Naive thymus-derived CD4-positive, alpha-beta T cell (primary cell): ENCODE data around the gene NUP153. TPM values are rescaled to one million over a fixed set of nuclear protein-coding genes. Genes with fewer than 3 reads are reported as not detected.
"Not testable (repeated sequence)": the region's sequence is repeated elsewhere in the genome, so short reads cannot be mapped to it uniquely, and the experiment has no call there.

Experiments
- ATAC-seq: fragments of 150-1000 bp; cut with Tn5 transposase; 2 replicates; pipeline ENCODE4 v1.10.0; 2021; ENCODE audit warnings: mild to moderate bottlenecking, moderate library complexity
- CTCF ChIA-PET: fragments of 350-600 bp; sonication (Branson Sonifier 250); formaldehyde crosslinking; loops from one replicate; lab custom pipeline; 2021; ENCODE audit warnings: antibody characterized with exemption; lab: Charles Lee
- POLR2A ChIA-PET: fragments of 350-600 bp; sonication (Branson Sonifier 250); formaldehyde crosslinking; loops from one replicate; lab custom pipeline; 2021; ENCODE audit warnings: antibody characterized with exemption, inconsistent platforms; lab: Charles Lee
- DNase-seq, 9 donors: peaks; one replicate each; pipeline versions ENCODE4 v3.0.0 to v3.0.0-alpha.2; 2020 to 2022; ENCODE audit warnings: mixed read lengths in 1 of 9
- H3K27ac ChIP-seq: one replicate; pipeline ENCODE4 v1.7.0; 2013; ENCODE audit warnings: mild to moderate bottlenecking, low read depth, low read length, moderate library complexity
- H3K27me3 ChIP-seq, 2 donors: one replicate each; pipeline ENCODE4 v1.7.0; 2013; ENCODE audit warnings: low read length in 2 of 2, mild to moderate bottlenecking in 2 of 2, moderate library complexity in 2 of 2; ENCODE audit not compliant: control insufficient read depth in 2 of 2, insufficient read depth in 2 of 2
- H3K36me3 ChIP-seq, 3 experiments: 1 replicate in 2 of 3; 2 replicates in 1 of 3; pipeline ENCODE4 v1.7.0; 2013; ENCODE audit warnings: low read length in 3 of 3, mild to moderate bottlenecking in 3 of 3, moderate library complexity in 1 of 3; ENCODE audit not compliant: insufficient read depth in 3 of 3, control insufficient read depth in 2 of 3
- H3K4me1 ChIP-seq, 2 donors: one replicate each; pipeline ENCODE4 v1.7.0; 2013; ENCODE audit warnings: low read length in 2 of 2, mild to moderate bottlenecking in 2 of 2, moderate library complexity in 1 of 2; ENCODE audit not compliant: control insufficient read depth in 2 of 2, insufficient read depth in 2 of 2
- H3K4me3 ChIP-seq: 2 replicates; pipeline ENCODE4 v1.7.0; 2013; ENCODE audit warnings: mild to moderate bottlenecking, low read length
- H3K9me3 ChIP-seq, 3 experiments: 1 replicate in 2 of 3; 2 replicates in 1 of 3; pipeline ENCODE4 v1.7.0; 2013; ENCODE audit warnings: low read length in 3 of 3; ENCODE audit not compliant: control insufficient read depth in 2 of 3
- H3K27ac Mint-ChIP-seq, 9 donors: one replicate each; pipeline ENCODE4 v1.8.0; 2020 to 2022; ENCODE audit warnings: mixed read lengths in 9 of 9, mild to moderate bottlenecking in 8 of 9, moderate library complexity in 5 of 9, inconsistent platforms in 2 of 9
- H3K27me3 Mint-ChIP-seq, 5 donors: one replicate each; pipeline ENCODE4 v1.8.0; 2021 to 2022; ENCODE audit warnings: mixed read lengths in 5 of 5, mild to moderate bottlenecking in 1 of 5
- H3K36me3 Mint-ChIP-seq, 5 donors: one replicate each; pipeline ENCODE4 v1.8.0; 2020 to 2022; ENCODE audit warnings: mixed read lengths in 5 of 5, mild to moderate bottlenecking in 3 of 5, inconsistent platforms in 1 of 5
- H3K4me1 Mint-ChIP-seq, 7 donors: one replicate each; pipeline ENCODE4 v1.8.0; 2020 to 2022; ENCODE audit warnings: mixed read lengths in 7 of 7, mild to moderate bottlenecking in 3 of 7, inconsistent platforms in 1 of 7
- H3K4me3 Mint-ChIP-seq, 10 donors: one replicate each; pipeline ENCODE4 v1.8.0; 2020 to 2022; ENCODE audit warnings: mild to moderate bottlenecking in 10 of 10, mixed read lengths in 10 of 10, moderate library complexity in 6 of 10, inconsistent platforms in 2 of 10
- H3K9me3 Mint-ChIP-seq, 11 donors: one replicate each; pipeline ENCODE4 v1.8.0; 2020 to 2022; ENCODE audit warnings: mixed read lengths in 11 of 11, mild to moderate bottlenecking in 4 of 11, inconsistent platforms in 1 of 11, moderate library complexity in 1 of 11
- intact Hi-C, 2 donors: fragments of 100-400 bp; cut with micrococcal nuclease; formaldehyde crosslinking; loops; one replicate each; pipeline ENCODE4 v1.15.1; 2023
- polyA plus RNA-seq, 2 donors: library from polyadenylated mRNA; unstranded; fragments of 300-500 nt; fragmentation: Illumina TruSeq; gene quantifications; one replicate each; pipeline ENCODE4 v1.2.3, GENCODE V29; 2021
- total RNA-seq, 6 experiments: library from RNA in 5 of 6; stranded (reverse) in 5 of 6; gene quantifications; 1 replicate in 5 of 6; 2 replicates in 1 of 6; pipeline ENCODE4 v1.2.3 and lab custom pipeline; 2021 to 2026

NUP153 gene
- total and polyA plus RNA-seq, 7 experiments from 2014 or later: 2.5 to 90.9 (median 48.7) TPM

DNA sequence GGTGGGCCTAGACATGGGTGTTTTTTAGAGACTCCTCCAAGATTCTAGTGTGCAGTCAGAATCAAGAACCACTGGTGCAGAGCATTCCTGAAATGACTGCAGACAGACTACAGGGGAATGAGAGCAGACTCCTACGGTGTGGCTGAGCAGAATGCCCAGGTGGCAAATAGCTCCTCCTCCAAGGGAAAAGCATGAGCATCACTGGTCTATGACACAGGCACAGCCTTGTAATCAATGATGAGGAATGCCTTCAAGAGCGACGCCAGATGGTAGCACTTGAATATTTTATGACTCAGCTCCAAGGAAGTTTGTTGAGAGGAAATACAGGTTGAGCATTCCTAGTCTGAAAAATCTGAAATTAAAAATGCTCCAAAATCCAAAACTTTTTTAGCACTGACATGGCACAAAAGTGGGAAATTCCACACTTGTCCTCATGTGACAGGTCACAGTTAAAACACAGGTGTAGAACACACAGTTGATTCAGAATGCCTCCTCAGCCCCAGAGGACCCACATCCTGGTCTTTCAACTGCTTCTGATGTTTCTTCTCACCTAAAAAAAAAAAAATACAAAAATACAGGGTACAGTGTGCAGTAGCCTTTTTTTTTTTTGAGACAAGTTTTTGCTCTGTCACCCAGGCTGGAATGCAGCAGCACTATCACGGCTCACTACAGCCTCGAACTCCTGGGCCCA, 117.2 kb downstream of the NUP153 start:
- peak overlapping the region in 8 of 10 donors; percentile 39 to 74 (median 52) for H3K4me3 Mint-ChIP-seq
- no peaks in the 10 kb centered on the region for H3K27me3 ChIP-seq
- ChIA-PET CTCF (interaction anchor here (2.5 kb wide), 1 partner anchor 11 kb away, joined by 13 read pairs; the partner anchor contains the start of gene FAM8A1), POLR2A (interaction anchor here (0.6 to 4.7 kb wide), 6 partner anchors 11 to 117 kb away, joined by 3 to 55 read pairs (median 3); partner anchors contain the start of genes FAM8A1 and NUP153)
- H3K27ac ChIP-seq: peak overlapping the region; percentile 3
- ATAC-seq: peak; percentile 89
- no peaks in the 10 kb centered on the region for H3K27me3 Mint-ChIP-seq
- no peaks in the 10 kb centered on the region for H3K36me3 ChIP-seq
- no peaks in the 10 kb centered on the region for H3K9me3 ChIP-seq
- peaks cover 0 to 18% of the 10 kb centered on the region in 2 donors for H3K4me1 ChIP-seq
- no peak overlapping the region for H3K4me3 ChIP-seq
- peak overlapping the region in 8 of 9 donors; percentile 43 to 93 (median 82) for H3K27ac Mint-ChIP-seq
- peaks cover 8 to 31% (median 21%) of the 10 kb centered on the region in 7 donors for H3K4me1 Mint-ChIP-seq
- intact Hi-C loops: loop anchor here (1.0 to 10.0 kb wide), 3 partner anchors 11 to 915 kb away; partner anchors contain the start of genes FAM8A1 (in 1 of the 2) and RNF144B (in 1 of the 2)
- H3K36me3 Mint-ChIP-seq: no peaks in the 10 kb centered on the region
- peak in 7 of 9 donors; percentile 58 to 80 (median 74) for DNase-seq
- H3K9me3 Mint-ChIP-seq: peaks cover 0 to 2% (median 0%) of the 10 kb centered on the region in 11 donors

GRCh38 chr6:17588011-17588410, 118.7 kb downstream of the NUP153 start:
- intact Hi-C loops: loop anchor here (10.0 kb wide), 2 partner anchors 797 to 917 kb away; partner anchors contain the start of gene RNF144B (in 1 of the 2)
- peak overlapping the region in 1 of 9 donors; percentile 59 for H3K27ac Mint-ChIP-seq
- POLR2A ChIA-PET: interaction anchor here (1.1 to 4.7 kb wide), 2 partner anchors 10 to 12 kb away, joined by 4 to 55 read pairs; partner anchors contain the start of gene FAM8A1
- H3K36me3 Mint-ChIP-seq: no peaks in the 10 kb centered on the region
- peaks cover 0 to 2% (median 0%) of the 10 kb centered on the region in 11 donors for H3K9me3 Mint-ChIP-seq
- Histone ChIP-seq H3K27me3 (no peaks in the 10 kb centered on the region), H3K36me3 (no peaks in the 10 kb centered on the region), H3K4me3 (no peak overlapping the region), H3K4me1 (peaks cover 0 to 18% of the 10 kb centered on the region in 2 donors), H3K9me3 (no peaks in the 10 kb centered on the region), H3K27ac (no peak overlapping the region)
- H3K4me3 Mint-ChIP-seq: no peak overlapping the region
- ATAC-seq (no peak), DNase-seq (no peak)
- CTCF ChIA-PET: interaction anchor here (0.6 to 2.5 kb wide), 3 partner anchors 12 to 48 kb away, joined by 4 to 13 read pairs (median 6); partner anchors contain the start of gene FAM8A1
- H3K27me3 Mint-ChIP-seq: peaks cover 0 to 3% (median 0%) of the 10 kb centered on the region in 5 donors
- H3K4me1 Mint-ChIP-seq: peaks cover 11 to 36% (median 26%) of the 10 kb centered on the region in 7 donors

- H3K4me3 ChIP-seq, H3K36me3 ChIP-seq, DNase-seq, H3K36me3 Mint-ChIP-seq, ATAC-seq, H3K27ac Mint-ChIP-seq, H3K27me3 Mint-ChIP-seq, H3K27me3 ChIP-seq, H3K27ac ChIP-seq, H3K4me3 Mint-ChIP-seq, H3K9me3 Mint-ChIP-seq, H3K9me3 ChIP-seq, POLR2A ChIA-PET: not testable (repeated sequence)
- H3K4me1 ChIP-seq: peaks cover 0 to 18% of the 10 kb centered on the region in 2 donors
- intact Hi-C loops: loop anchor here (10.0 kb wide), 2 partner anchors 798 to 918 kb away; partner anchors contain the start of gene RNF144B (in 1 of the 2)
- CTCF ChIA-PET: interaction anchor here (3.2 to 3.9 kb wide), 2 partner anchors 14 to 217 kb away, joined by 14 to 40 read pairs; partner anchors contain the start of gene FAM8A1
- H3K4me1 Mint-ChIP-seq: peaks cover 11 to 34% (median 25%) of the 10 kb centered on the region in 7 donors
Observed at GRCh38 chr6:17586623-17587022, 120.1 kb downstream of the NUP153 start.

- H3K4me1 Mint-ChIP-seq: peaks cover 13 to 29% (median 22%) of the 10 kb centered on the region in 7 donors
- Histone ChIP-seq H3K36me3 (no peaks in the 10 kb centered on the region), H3K4me1 (peaks cover 0 to 18% of the 10 kb centered on the region in 2 donors), H3K4me3 (no peak overlapping the region), H3K27ac (no peak overlapping the region), H3K27me3 (no peaks in the 10 kb centered on the region), H3K9me3 (no peaks in the 10 kb centered on the region)
- ATAC-seq: peak; percentile 18
- H3K27me3 Mint-ChIP-seq: peaks cover 0 to 13% (median 0%) of the 10 kb centered on the region in 5 donors
- H3K4me3 Mint-ChIP-seq: no peak overlapping the region
- peak overlapping the region in 1 of 9 donors; percentile 44 for H3K27ac Mint-ChIP-seq
- H3K36me3 Mint-ChIP-seq: peaks cover 0 to 4% (median 0%) of the 10 kb centered on the region in 5 donors
- no peaks in the 10 kb centered on the region for H3K9me3 Mint-ChIP-seq
- POLR2A ChIA-PET: interaction anchor here (1.4 kb wide), 1 partner anchor 14 kb away, joined by 5 read pairs; the partner anchor contains the start of gene FAM8A1
- intact Hi-C loops: loop anchor here (2.0 to 10.0 kb wide), 3 partner anchors 799 to 1253 kb away; partner anchors contain the start of gene RNF144B (in 1 of the 2)
- CTCF ChIA-PET: interaction anchor here (1.1 to 3.9 kb wide), 4 partner anchors 10 to 218 kb away, joined by 3 to 40 read pairs (median 9); partner anchors contain the start of gene FAM8A1
- DNase-seq: peak in 1 of 9 donors; percentile 9
Observed at GRCh38 chr6:17585766-17586490, 120.8 kb downstream of the NUP153 start.

DNA sequence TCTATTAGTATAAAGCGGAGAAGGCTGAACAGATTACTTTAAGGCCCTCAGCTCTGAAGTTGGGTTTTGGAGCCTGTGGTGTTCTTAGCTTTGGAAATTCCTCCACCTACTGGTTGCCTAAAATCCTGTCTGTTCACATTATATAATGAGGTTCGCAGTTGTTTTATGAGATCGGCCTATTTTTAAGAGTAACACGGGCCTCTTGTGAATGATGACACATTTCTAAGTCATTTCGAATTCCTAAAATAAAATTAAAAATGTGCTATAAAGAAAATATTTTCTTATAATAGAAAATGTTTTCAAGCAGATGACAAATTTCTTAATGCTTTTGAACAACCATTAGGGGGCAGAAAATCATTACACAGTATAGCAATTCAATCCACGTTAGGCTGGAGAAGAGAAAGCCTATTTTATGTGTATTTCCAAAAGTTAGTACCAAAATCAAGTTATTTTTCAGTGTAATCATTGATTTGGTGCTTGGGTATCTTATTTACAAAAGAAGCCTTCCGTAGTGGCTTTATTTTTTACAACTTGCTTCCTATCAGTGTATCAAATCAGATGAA, 122.4 kb downstream of the NUP153 start:
- Mint-ChIP-seq H3K27me3 (peaks cover 0 to 17% (median 0%) of the 10 kb centered on the region in 5 donors), H3K4me1 (peaks cover 10 to 21% (median 12%) of the 10 kb centered on the region in 7 donors), H3K36me3 (peaks cover 0 to 4% (median 0%) of the 10 kb centered on the region in 5 donors), H3K9me3 (no peaks in the 10 kb centered on the region), H3K4me3 (peak overlapping the region in 3 of 10 donors; percentile 1 to 46 (median 8)), H3K27ac (peak overlapping the region in 7 of 9 donors; percentile 12 to 90 (median 47))
- Histone ChIP-seq H3K27me3 (no peaks in the 10 kb centered on the region), H3K4me1 (peaks cover 0 to 5% of the 10 kb centered on the region in 2 donors), H3K27ac (no peak overlapping the region), H3K9me3 (no peaks in the 10 kb centered on the region), H3K4me3 (no peak overlapping the region), H3K36me3 (no peaks in the 10 kb centered on the region)
- DNase-seq (peak in 7 of 9 donors; percentile 36 to 67 (median 54)), ATAC-seq (peak; percentile 74)
- ChIA-PET POLR2A (interaction anchor here (0.6 to 1.4 kb wide), 2 partner anchors 16 to 59 kb away, joined by 5 read pairs; partner anchors contain the start of gene FAM8A1), CTCF (interaction anchor here (0.5 to 3.9 kb wide), 17 partner anchors 10 to 430 kb away, joined by 3 to 40 read pairs (median 3); partner anchors contain the start of gene FAM8A1)
- intact Hi-C loops: loop anchor here (1.0 to 10.0 kb wide), 14 partner anchors 16 to 1252 kb away; partner anchors contain the start of genes RBM24 (in 2 of the 2), FAM8A1 (in 1 of the 2), KDM1B (in 1 of the 2) and NHLRC1 (in 1 of the 2)
